HG03442 (cell line): ENCODE measurements around the gene STPG3.
"Not testable (repeated sequence)": the region's sequence is repeated elsewhere in the genome, so short reads cannot be mapped to it uniquely, and the experiment has no call there.

Experiments used
- ATAC-seq: cut with Tn5 transposase; IDR thresholded peaks from one replicate; pipeline ENCODE4 v1.9.1; 2021; ENCODE audit warnings: mild to moderate bottlenecking, moderate library complexity; ENCODE audit not compliant: unreplicated experiment

Gene STPG3

GRCh38 chr9:137244486-137245449, 6.3 kb upstream of the STPG3 start:
- no peak for ATAC-seq

GRCh38 chr9:137245450-137246421, 5.3 kb upstream of the STPG3 start:
- ATAC-seq, result no peak

DNA sequence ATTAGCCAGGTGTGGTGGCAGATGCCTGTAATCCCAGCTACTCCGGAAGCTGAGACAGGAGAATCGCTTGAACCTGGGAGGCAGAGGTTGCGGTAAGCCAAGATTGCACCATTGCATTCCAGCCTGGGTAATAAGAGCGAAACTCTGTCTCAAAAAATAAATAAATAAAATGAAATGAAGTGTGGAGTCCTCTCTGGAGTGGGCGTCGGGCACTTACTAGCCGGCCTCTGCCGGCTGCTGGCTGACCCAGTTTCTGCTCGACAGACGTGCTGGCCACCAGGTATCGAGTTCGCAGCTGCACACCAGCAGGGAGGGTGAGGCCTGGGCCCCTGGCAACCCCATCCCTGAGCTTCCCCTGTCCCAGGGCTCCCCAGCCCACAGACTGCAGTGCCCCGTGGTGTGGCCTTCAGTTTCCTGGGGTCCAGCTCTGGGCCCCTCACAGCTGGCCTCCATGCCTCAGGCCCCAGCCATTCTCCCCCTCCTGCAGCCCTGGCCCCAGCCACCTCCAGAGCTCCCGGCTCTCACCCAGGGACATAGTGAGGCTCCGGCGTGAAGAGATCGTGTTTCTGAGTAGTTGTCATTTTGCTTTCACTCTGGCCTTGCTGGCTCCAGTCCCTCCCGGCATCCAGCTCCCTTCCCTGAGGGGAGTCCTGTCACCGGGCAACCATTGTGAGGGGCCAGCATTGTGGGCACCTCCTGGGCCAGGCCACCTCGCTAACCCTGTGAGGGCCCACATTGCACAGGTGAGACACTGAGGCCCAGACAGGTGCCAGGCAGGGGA, 3.8 kb upstream of the STPG3 start:
- ATAC-seq, result no peak

DNA sequence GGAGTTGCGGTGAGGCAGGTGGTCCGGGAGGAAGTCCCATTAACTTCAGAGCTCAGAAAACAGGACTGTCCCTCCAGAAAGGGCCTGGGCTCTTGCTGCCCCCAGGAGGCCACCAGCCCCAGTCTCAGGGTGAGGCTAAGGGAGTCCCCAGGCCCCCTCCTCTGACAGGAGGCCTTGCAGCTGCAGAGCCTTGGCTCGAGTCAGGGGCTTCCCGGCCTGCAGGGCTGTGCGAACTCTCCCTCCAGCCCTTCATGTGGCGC, 3.2 kb upstream of the STPG3 start:
- ATAC-seq, result no peak

- no peak for ATAC-seq
These were observed 525 bp upstream of the STPG3 start for GRCh38 chr9:137250329-137251193.

DNA sequence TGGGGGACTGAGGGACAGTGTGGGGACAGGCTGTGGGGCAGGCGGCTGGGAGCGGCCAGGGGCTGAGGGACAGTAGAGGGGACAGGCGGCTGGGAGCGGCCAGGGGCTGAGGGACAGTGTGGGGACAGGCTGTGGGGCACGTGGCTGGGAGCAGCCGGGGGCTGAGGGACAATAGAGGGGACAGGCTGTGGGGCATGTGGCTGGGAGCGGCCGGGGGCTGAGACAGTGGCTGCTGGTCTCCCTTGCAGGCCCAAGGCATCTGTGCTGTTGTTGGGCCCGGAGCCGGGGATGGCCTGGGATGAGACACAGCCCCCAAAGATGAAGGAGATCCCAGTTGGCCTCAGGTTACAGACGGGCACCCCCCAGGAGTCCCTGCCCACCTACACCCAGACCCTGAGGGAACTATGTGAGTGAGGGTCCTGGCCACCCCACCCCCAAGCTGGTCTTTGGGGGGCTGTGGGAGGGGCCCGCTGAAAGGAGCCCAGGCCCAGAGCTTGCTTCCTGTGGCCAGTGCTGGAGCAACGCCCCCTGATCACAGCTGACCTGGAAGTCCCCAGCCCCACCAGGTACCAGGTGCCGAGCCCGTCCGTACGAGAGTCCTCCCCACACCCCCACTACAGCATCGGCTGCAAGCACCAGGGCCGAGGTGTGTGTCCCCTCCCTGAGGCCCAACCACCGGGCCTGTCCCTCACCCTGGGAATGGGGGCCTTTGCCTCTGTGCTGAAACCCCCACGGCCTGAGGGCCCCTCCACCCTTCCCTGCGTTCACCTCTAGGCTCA, 593 bp downstream of the STPG3 start:
- no peak for ATAC-seq

GRCh38 chr9:137252555-137253506, 1.7 kb downstream of the STPG3 start:
- no peak for ATAC-seq

GRCh38 chr9:137253717-137254623, 2.9 kb downstream of the STPG3 start:
- ATAC-seq, result no peak

DNA sequence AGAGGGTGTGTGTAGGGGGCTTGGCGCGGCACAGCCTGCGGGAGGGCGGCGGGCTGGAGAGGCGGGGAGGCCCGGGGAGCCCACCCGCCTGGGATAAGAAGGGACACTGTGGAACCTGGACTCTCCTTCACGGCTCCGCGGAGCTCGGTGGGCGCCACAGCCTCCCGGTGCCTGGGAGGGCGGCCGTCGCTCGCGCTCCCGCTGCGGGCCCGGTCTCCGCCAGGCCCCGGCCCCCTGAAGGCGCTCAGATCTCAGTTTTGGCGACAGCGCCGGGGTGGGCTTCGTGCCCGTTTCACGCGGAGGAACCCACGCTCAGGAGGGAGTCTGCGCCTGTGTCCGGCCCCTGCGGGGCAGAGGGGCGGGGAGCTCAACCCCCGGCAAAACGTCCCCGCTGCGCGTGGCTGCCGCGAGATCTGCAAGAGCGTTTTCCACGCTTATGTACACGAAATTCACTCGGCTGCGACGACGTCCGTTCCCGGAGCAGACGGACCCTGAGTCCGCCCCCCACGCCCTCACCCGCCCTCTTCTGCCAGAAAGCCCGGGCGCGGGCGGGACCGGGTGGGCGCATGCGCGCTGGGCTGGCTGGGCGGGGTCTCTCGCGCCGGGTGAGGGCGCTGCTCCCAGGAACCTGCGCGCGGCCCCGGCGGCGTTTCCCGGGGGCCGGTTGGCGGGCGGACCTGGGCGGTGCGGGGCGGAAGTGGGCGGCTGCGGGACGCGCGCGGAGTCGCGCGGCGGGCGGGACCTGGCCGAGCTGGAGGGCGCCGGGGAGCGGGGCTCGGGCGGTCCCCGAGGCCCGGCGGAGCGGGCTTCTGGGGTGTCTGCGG, 3.8 kb downstream of the STPG3 start, which contains the start of gene NELFB:
Gene NELFB (plus strand): TSS at position 704 of the 824 bp plus-strand sequence.
- ATAC-seq, result peak; percentile 69

- ATAC-seq, result no peak
These were observed 4.5 kb downstream of the STPG3 start for GRCh38 chr9:137255448-137256114.

- ATAC-seq, result no peak
These were observed 5.3 kb downstream of the STPG3 start for GRCh38 chr9:137256362-137256761.

DNA sequence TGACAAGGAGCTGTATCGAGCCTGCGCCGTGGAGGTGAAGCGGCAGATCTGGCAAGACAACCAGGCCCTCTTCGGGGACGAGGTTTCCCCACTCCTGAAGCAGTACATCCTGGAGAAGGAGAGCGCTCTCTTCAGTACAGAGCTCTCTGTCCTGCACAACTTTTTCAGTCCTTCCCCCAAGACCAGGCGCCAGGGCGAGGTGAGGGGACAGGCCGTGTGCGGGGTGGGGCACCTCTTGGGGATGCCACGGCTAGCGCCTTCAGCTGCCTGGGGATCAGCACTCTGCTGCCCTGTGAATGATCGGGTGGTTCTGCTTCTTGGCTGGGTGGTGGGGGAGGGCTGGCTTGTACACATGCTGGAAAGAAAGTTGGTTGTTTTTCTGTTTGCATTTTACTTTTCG, 5.8 kb downstream of the STPG3 start:
- no peak for ATAC-seq

DNA sequence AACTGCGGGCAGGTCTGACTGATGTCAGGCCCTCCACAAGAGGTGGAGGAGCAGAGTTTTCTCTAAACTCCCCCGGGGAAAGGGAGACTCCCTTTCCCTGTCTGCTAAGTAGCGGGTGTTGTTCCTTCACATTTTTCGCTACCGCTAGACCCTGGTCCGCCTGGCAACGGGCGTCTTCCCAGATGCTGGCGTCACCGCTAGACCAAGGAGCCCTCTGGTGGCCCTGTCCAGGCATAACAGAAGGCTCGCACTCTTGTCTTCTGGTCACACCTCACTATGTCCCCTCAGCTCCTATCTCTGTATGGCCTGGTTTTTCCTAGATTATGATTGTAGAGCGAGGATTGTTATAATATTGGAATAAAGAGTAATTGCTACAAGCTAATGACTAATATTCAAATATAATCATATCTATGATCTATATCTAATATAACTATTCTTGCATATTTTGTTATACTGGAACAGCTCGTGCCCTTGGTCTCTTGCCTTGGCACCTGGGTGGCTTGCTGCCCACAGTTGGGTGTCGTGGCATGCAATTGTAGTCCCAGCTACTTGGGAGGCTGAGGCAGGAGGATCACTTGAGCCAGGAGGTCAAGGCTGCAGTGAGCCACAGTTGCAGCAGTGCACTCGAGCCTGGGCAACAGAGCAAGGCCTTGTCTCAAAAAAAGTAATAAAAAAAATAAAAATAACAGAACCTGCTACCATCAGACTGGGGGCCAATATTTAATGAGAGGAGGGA, 11.3 kb downstream of the STPG3 start:
- not testable (repeated sequence) for ATAC-seq

GRCh38 chr9:137262909-137263285, 11.8 kb downstream of the STPG3 start:
- ATAC-seq, result no peak

GRCh38 chr9:137263506-137263905, 12.4 kb downstream of the STPG3 start:
- ATAC-seq, result no peak
